CD4-positive, CD25-positive, alpha-beta regulatory T cell (primary cell): ENCODE measurements around the gene ERGIC1. TPM values are rescaled to one million over a fixed set of nuclear protein-coding genes. Genes with fewer than 3 reads are reported as not detected.
A peak's percentile ranks its signal among the peaks of the same experiment; 100 is the strongest.
"Not testable (repeated sequence)": the region's sequence is repeated elsewhere in the genome, so short reads cannot be mapped to it uniquely, and the experiment has no call there.

Source experiments
- ATAC-seq, 2 donors: fragments of 150-1000 bp; cut with Tn5 transposase; one replicate each; pipeline ENCODE4 v1.10.0; 2021; ENCODE audit warnings: low read depth in 2 of 2, moderate number of reproducible peaks in 2 of 2, moderate library complexity in 1 of 2
- DNase-seq, 3 donors: peaks; one replicate each; pipeline versions ENCODE4 v3.0.0 to v3.0.0-alpha.2; 2012 to 2022; ENCODE audit warnings: mixed read lengths in 1 of 3
- H3K27ac ChIP-seq: one replicate; pipeline ENCODE4 v1.7.0; 2013; ENCODE audit warnings: mild to moderate bottlenecking, low read length; ENCODE audit not compliant: insufficient read depth, poor library complexity, severe bottlenecking
- H3K27me3 ChIP-seq: one replicate; pipeline ENCODE4 v1.7.0; 2013; ENCODE audit warnings: low read length; ENCODE audit not compliant: control insufficient read depth, insufficient read depth
- H3K36me3 ChIP-seq: one replicate; pipeline ENCODE4 v1.7.0; 2013; ENCODE audit warnings: mild to moderate bottlenecking, low read length, moderate library complexity; ENCODE audit not compliant: control insufficient read depth, insufficient read depth
- H3K4me1 ChIP-seq: 2 replicates; pipeline ENCODE4 v1.7.0; 2013; ENCODE audit warnings: mild to moderate bottlenecking, low read length; ENCODE audit not compliant: insufficient read depth, control insufficient read depth, poor library complexity, severe bottlenecking
- H3K4me3 ChIP-seq: one replicate; pipeline ENCODE4 v1.7.0; 2013; ENCODE audit warnings: low read depth, mild to moderate bottlenecking, low read length, moderate library complexity
- H3K9me3 ChIP-seq, 2 experiments: 1 replicate in 1 of 2; 2 replicates in 1 of 2; pipeline ENCODE4 v1.7.0; 2013; ENCODE audit warnings: low read length in 2 of 2, mild to moderate bottlenecking in 1 of 2, moderate library complexity in 1 of 2; ENCODE audit not compliant: control insufficient read depth in 2 of 2
- H3K27ac Mint-ChIP-seq, 3 donors: one replicate each; pipeline ENCODE4 v1.8.0; 2020 to 2022; ENCODE audit warnings: mild to moderate bottlenecking in 3 of 3, mixed read lengths in 3 of 3, moderate library complexity in 2 of 3
- H3K27me3 Mint-ChIP-seq: one replicate; pipeline ENCODE4 v1.8.0; 2022; ENCODE audit warnings: mild to moderate bottlenecking, mixed read lengths
- H3K36me3 Mint-ChIP-seq: one replicate; pipeline ENCODE4 v1.8.0; 2020; ENCODE audit warnings: mixed read lengths
- H3K4me1 Mint-ChIP-seq, 4 donors: one replicate each; pipeline ENCODE4 v1.8.0; 2020 to 2022; ENCODE audit warnings: mixed read lengths in 4 of 4, mild to moderate bottlenecking in 1 of 4
- H3K4me3 Mint-ChIP-seq, 4 donors: one replicate each; pipeline ENCODE4 v1.8.0; 2020 to 2022; ENCODE audit warnings: mild to moderate bottlenecking in 4 of 4, mixed read lengths in 4 of 4, moderate library complexity in 3 of 4
- H3K9me3 Mint-ChIP-seq, 7 donors: one replicate each; pipeline ENCODE4 v1.8.0; 2020 to 2022; ENCODE audit warnings: mixed read lengths in 7 of 7, mild to moderate bottlenecking in 3 of 7, moderate library complexity in 2 of 7
- polyA plus RNA-seq, 4 donors: library from polyadenylated mRNA; unstranded; fragments of 300-500 nt; fragmentation: Illumina TruSeq; gene quantifications; one replicate each; pipeline ENCODE4 v1.2.3, GENCODE V29; 2021
- total RNA-seq: library from RNA; stranded (reverse); gene quantifications from one replicate; pipeline ENCODE4 v1.2.3, GENCODE V29; 2022

The ERGIC1 gene
- total and polyA plus RNA-seq, 5 donors from 2014 or later, result 15.7 to 58.4 (median 19.9) TPM

DNA sequence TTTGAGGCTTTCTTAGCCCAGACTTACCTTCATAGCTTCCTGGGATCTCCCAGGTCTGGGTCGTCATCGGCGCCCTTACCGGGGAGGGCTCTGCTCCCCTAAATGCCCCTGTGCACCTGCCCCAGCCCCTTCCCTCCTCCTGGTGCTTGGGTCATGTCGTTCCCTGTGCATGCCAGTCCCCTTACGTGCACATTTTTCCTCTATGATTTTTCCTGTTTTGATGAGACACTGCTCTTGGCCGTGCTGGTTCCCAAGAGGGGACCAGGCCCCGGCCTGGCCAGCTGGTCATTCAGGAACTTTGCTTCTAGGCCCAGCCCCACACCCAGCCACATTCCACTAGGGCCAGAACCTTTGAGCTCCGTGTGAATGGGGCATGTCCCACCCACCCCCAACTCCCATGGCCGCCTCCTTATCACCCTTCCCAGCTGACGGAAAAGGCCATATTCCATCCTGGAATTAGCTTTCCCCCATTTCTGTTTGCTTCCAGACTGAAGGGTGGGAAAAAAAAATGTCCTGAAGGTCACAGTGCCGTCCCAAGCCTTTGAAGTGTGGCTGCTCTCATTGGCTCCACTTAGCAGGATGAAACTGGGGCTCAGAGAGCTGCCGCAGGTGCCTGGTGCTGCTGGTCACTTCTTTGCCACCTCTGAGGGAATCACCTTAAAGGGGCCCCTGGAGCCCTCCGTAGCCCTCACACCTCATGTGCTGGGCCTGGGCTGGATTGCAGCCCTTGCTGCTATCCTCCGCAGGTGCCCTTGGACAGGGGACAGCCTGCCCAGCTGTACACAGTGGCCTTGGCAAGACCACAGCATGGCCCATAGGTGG lies 25.1 kb downstream of the ERGIC1 start:
- Histone ChIP-seq H3K27ac (no peak overlapping the region), H3K36me3 (no peaks in the 10 kb centered on the region), H3K4me3 (no peak overlapping the region), H3K4me1 (no peaks in the 10 kb centered on the region), H3K27me3 (no peaks in the 10 kb centered on the region), H3K9me3 (no peaks in the 10 kb centered on the region)
- H3K36me3 Mint-ChIP-seq, result peaks cover 19% of the 10 kb centered on the region
- no peak overlapping the region for H3K4me3 Mint-ChIP-seq
- ATAC-seq (no peak), DNase-seq (no peak)
- H3K4me1 Mint-ChIP-seq, result peaks cover 5 to 59% (median 27%) of the 10 kb centered on the region in 4 donors
- H3K9me3 Mint-ChIP-seq, result no peaks in the 10 kb centered on the region
- H3K27ac Mint-ChIP-seq, result peak overlapping the region in 1 of 3 donors; percentile 17
- H3K27me3 Mint-ChIP-seq, result no peaks in the 10 kb centered on the region

- Mint-ChIP-seq H3K27me3 (no peaks in the 10 kb centered on the region), H3K36me3 (peaks cover 14% of the 10 kb centered on the region), H3K4me3 (no peak overlapping the region), H3K4me1 (peaks cover 0 to 54% (median 28%) of the 10 kb centered on the region in 4 donors), H3K27ac (peak overlapping the region in 2 of 3 donors; percentile 17 to 20), H3K9me3 (no peaks in the 10 kb centered on the region)
- no peak overlapping the region for H3K27ac ChIP-seq
- H3K4me1 ChIP-seq, result no peaks in the 10 kb centered on the region
- ATAC-seq (no peak), DNase-seq (no peak)
- H3K9me3 ChIP-seq, result no peaks in the 10 kb centered on the region
- H3K27me3 ChIP-seq, result no peaks in the 10 kb centered on the region
- H3K36me3 ChIP-seq, result no peaks in the 10 kb centered on the region
- no peak overlapping the region for H3K4me3 ChIP-seq
Observed at GRCh38 chr5:172859966-172860365, 25.9 kb downstream of the ERGIC1 start.

GRCh38 chr5:172860520-172861443 lies 26.7 kb downstream of the ERGIC1 start:
- ATAC-seq, result no peak
- Histone ChIP-seq H3K27me3 (no peaks in the 10 kb centered on the region), H3K4me1 (no peaks in the 10 kb centered on the region), H3K36me3 (no peaks in the 10 kb centered on the region), H3K9me3 (no peaks in the 10 kb centered on the region), H3K27ac (no peak overlapping the region), H3K4me3 (no peak overlapping the region)
- peaks cover 0 to 51% (median 29%) of the 10 kb centered on the region in 4 donors for H3K4me1 Mint-ChIP-seq
- H3K27me3 Mint-ChIP-seq, result no peaks in the 10 kb centered on the region
- H3K36me3 Mint-ChIP-seq, result peaks cover 14% of the 10 kb centered on the region
- H3K9me3 Mint-ChIP-seq, result no peaks in the 10 kb centered on the region
- no peak for DNase-seq
- peak overlapping the region in 1 of 3 donors; percentile 88 for H3K27ac Mint-ChIP-seq
- peak overlapping the region in 1 of 4 donors; percentile 4 for H3K4me3 Mint-ChIP-seq

GRCh38 chr5:172861461-172861860 lies 27.4 kb downstream of the ERGIC1 start:
- Histone ChIP-seq H3K9me3 (no peaks in the 10 kb centered on the region), H3K4me3 (no peak overlapping the region), H3K27me3 (no peaks in the 10 kb centered on the region), H3K27ac (no peak overlapping the region), H3K4me1 (no peaks in the 10 kb centered on the region), H3K36me3 (no peaks in the 10 kb centered on the region)
- H3K36me3 Mint-ChIP-seq, result peaks cover 9% of the 10 kb centered on the region
- H3K4me1 Mint-ChIP-seq, result peaks cover 0 to 48% (median 29%) of the 10 kb centered on the region in 4 donors
- H3K27ac Mint-ChIP-seq, result no peak overlapping the region
- peak overlapping the region in 1 of 4 donors; percentile 4 for H3K4me3 Mint-ChIP-seq
- no peaks in the 10 kb centered on the region for H3K9me3 Mint-ChIP-seq
- no peak for DNase-seq
- H3K27me3 Mint-ChIP-seq, result no peaks in the 10 kb centered on the region
- no peak for ATAC-seq

DNA sequence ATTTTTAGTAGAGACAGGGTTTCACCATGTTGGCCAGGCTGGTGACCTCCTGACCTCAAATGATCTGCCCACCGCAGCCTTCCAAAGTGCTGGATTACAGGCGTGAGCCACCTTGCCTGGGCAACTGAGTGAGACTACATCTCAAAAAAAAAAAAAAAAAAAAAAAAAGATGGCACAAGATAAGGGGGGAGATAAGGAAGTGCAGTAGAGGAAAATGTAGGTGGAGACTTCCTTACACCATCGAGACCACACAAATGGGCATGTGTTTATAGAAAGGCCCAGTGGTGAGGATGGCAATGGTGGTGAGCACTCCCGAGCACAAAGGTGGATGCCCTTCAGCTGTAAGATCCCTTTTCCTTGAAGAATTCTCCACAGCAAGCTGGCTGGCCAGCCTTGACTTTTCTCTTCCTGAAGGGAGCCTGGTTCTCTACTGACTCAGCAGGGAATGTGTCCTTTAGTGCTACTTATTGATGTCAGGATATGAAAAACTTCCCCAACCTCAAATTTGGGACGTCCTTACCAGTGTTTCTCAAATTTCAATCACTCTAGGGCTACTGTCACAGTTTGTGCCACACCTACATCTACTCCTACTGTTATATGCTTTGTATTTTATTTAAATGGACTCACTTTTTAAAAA lies 28.2 kb downstream of the ERGIC1 start:
- no peak for DNase-seq
- H3K27ac Mint-ChIP-seq, result peak overlapping the region; percentile 8 to 69 (median 60)
- Histone ChIP-seq H3K4me3 (no peak overlapping the region), H3K27ac (no peak overlapping the region), H3K36me3 (no peaks in the 10 kb centered on the region), H3K9me3 (no peaks in the 10 kb centered on the region), H3K4me1 (no peaks in the 10 kb centered on the region), H3K27me3 (no peaks in the 10 kb centered on the region)
- H3K36me3 Mint-ChIP-seq, result peaks cover 5% of the 10 kb centered on the region
- H3K4me1 Mint-ChIP-seq, result peaks cover 0 to 47% (median 30%) of the 10 kb centered on the region in 4 donors
- no peak for ATAC-seq
- no peak overlapping the region for H3K4me3 Mint-ChIP-seq
- no peaks in the 10 kb centered on the region for H3K27me3 Mint-ChIP-seq
- H3K9me3 Mint-ChIP-seq, result no peaks in the 10 kb centered on the region

DNA sequence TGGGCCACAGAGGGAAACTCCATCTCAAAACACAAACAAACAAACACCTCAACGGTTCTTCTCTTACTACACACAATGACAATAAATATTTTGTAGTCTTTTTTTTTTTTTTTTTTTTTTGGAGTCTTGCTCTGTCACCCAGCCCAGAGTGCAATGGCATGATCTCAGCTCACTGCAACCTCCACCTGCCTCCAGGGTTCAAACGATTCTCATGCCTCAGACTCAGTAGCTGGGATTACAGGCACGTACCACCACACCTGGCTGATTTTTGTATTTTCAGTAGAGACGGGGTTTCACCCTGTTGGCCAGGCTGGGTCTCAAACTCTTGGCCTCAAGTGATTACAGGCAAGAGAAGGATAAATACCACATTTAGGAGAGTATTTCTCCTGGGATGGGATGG lies 30.1 kb downstream of the ERGIC1 start:
- H3K4me1 Mint-ChIP-seq, result peaks cover 0 to 55% (median 35%) of the 10 kb centered on the region in 4 donors
- ATAC-seq, H3K4me1 ChIP-seq, H3K27me3 Mint-ChIP-seq, H3K9me3 ChIP-seq, H3K27me3 ChIP-seq, H3K36me3 ChIP-seq, H3K36me3 Mint-ChIP-seq, H3K27ac ChIP-seq, H3K4me3 ChIP-seq, H3K9me3 Mint-ChIP-seq, DNase-seq, H3K27ac Mint-ChIP-seq, H3K4me3 Mint-ChIP-seq: not testable (repeated sequence)

GRCh38 chr5:172864747-172865146 lies 30.7 kb downstream of the ERGIC1 start:
- H3K27me3 Mint-ChIP-seq, result no peaks in the 10 kb centered on the region
- no peaks in the 10 kb centered on the region for H3K27me3 ChIP-seq
- no peak overlapping the region for H3K27ac Mint-ChIP-seq
- DNase-seq (no peak), ATAC-seq (no peak)
- H3K4me1 Mint-ChIP-seq, result peaks cover 0 to 52% (median 35%) of the 10 kb centered on the region in 4 donors
- H3K9me3 ChIP-seq, result no peaks in the 10 kb centered on the region
- no peaks in the 10 kb centered on the region for H3K36me3 ChIP-seq
- no peaks in the 10 kb centered on the region for H3K4me1 ChIP-seq
- no peak overlapping the region for H3K27ac ChIP-seq
- no peak overlapping the region for H3K4me3 ChIP-seq
- H3K9me3 Mint-ChIP-seq, result no peaks in the 10 kb centered on the region
- H3K36me3 Mint-ChIP-seq, result no peaks in the 10 kb centered on the region
- no peak overlapping the region for H3K4me3 Mint-ChIP-seq
